TTC549 (cell line): ENCODE results near the gene NCKAP5.

Experiments used
- FAIRE-seq: peaks from 2 replicates; lab custom pipeline; 2012; peaks lifted over from hg19 to GRCh38; lab: Jason Lieb, UNC

The NCKAP5 gene

GRCh38 chr2:133378928-133379549, 189.2 kb downstream of the NCKAP5 start:
- no peak for FAIRE-seq

DNA sequence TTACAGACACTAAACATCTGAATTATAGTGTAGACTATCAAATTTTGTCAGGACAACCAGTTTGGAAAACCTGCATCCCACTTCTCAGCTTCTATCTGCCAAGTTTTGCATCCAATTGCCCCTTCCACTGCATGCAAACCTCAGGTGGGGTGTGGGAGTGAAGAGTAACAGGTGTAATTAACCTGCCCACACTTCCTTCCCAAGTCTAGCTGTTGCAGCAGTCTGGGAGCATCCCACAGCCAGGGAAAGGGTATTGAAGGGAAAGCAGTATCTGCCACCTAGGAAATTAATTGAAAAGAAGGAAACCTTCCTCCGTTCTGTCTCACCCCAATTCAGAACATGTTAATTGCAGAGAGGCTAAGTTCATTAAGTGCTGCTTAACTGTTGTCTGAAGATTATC, 189.9 kb downstream of the NCKAP5 start:
- FAIRE-seq: no peak

DNA sequence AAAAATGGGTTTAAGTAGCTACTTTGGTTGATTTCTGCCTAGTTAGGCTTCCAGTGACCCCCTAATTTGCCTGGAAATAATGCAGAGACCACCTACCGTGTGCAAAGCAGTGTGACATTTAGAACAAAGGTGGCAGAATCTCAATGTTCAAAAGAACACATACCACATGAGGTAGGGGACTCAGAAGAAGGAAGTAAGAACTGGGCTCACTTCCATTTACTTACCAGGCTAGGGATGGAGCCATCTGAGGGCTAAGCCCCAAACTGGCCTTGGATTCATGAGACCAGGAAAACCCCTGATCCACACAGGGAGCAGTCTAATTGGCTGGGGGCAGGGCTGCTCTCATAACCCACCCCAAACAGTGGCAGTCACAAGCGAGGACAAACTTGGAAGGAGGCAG, 190.7 kb downstream of the NCKAP5 start:
- FAIRE-seq: no peak

DNA sequence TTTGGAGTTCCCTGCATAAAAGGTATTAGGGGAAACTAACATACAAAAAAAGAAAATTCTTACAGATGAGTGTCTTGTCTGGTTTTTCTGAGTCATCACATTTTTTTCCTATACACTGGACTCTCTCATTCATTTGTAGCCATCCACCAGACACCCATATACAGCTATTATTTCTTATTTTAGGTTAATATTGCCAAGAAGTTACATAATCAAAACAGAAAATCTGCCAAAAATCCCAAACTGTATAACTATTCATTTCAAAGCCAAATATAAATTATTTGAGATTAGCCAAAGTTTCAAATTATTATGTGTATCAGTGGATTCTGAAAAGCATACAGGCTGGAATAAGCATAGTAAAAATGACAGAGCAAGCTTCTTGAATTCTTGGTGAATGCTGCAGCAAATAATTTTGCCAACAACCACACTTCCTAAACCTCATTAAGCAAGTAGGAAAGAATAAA, 191.2 kb downstream of the NCKAP5 start:
- FAIRE-seq: no peak

- FAIRE-seq: no peak
These were observed 193.5 kb downstream of the NCKAP5 start for GRCh38 chr2:133374781-133375180.

GRCh38 chr2:133371286-133371685, 197.0 kb downstream of the NCKAP5 start:
- no peak for FAIRE-seq

DNA sequence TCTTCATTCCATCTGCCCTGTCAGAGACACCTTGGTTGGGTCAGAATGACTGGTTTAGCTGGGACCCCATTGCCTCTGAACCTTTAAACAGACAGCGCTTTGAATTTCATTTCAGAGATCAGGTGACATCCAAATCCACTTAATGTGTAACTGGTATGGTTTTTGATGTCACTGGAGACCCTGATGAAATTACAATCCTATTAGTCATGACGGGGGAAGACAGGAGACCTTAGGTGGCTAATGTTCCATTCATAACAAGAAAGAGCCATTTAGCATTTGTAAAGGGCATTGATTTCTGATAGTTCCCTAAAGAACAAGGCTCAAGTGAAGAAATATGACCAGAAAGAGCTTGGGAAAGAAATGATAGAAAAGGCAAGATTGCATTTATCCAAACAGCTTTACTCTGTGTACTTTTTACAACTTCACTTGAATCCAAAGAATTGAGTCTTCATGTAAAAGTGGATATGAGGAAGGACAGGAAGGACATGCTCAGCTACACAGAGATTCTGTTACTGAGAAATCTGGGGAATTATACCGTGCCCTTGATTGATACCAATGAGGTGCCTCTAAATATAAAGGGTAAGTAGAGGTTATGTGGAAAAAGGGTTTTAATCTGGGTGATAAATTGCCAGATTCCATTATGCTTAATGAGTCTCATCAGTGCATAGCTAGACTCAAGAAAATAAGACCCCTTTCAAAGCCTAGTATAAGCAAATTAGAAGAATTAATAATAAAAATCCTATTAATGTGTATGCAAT, 198.2 kb downstream of the NCKAP5 start:
- no peak for FAIRE-seq

DNA sequence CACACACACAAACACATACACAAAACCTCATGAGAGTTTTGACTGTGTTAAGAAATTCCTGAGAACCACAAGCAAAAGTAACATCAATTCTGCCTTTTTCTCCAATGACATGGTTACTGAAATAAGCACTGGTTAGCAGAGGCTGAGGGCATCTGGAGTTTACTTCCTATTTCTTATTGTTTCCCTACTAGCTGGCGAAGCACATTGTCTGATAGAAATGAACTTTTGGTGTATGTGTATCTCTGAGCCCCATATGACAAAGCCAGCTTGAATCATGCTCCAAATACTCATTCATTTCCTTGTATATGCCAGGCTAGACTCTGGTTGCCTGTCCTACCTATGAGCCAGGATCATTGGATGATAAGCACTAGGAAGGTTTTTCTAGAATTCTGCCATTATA, 203.1 kb downstream of the NCKAP5 start:
- no peak for FAIRE-seq

GRCh38 chr2:133364636-133365035, 203.6 kb downstream of the NCKAP5 start:
- FAIRE-seq: no peak

- no peak for FAIRE-seq
These were observed 204.4 kb downstream of the NCKAP5 start for GRCh38 chr2:133363884-133364283.

DNA sequence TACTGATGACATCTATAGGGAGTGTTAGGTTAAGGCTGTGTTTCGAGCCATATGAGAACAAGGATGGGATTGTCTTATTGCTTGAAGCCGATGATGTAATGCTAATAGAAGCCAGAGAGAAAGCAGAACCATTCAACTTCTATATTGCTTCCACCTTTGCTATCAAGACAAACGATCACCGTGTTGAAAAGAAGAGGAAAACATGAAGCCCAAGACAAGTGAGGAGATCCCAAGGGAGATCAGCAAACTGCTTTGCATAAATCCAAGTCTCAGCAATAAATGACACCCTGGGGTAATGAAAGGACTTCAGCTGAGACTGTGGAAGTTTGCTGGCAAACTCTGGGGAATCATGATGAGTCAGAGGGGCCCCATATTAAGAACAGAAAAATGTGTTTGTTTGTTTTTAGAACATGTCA, 206.2 kb downstream of the NCKAP5 start:
- FAIRE-seq: no peak

GRCh38 chr2:133360882-133361281, 207.4 kb downstream of the NCKAP5 start:
- FAIRE-seq: no peak

GRCh38 chr2:133360190-133360589, 208.1 kb downstream of the NCKAP5 start:
- FAIRE-seq: no peak

- no peak for FAIRE-seq
These were observed 215.5 kb downstream of the NCKAP5 start for GRCh38 chr2:133352719-133353118.

DNA sequence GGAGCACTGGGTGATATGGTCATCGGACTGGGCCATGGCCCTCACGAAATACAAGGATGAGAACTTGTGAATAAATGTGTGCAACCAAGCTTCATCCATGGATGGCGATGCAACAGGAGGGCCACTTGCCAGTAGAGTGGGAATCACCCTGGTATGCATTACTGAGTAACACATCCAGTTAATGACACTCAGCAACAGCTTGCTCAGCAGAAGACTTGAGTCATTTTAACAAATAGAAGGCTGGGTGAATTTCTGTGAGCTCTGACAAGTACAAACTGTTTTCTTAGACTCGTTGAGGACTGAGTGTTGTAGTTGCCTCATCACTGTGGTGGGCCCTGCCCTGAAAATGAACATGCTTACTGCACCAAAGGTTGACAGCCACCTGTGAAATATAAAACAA, 221.6 kb downstream of the NCKAP5 start:
- FAIRE-seq: no peak

DNA sequence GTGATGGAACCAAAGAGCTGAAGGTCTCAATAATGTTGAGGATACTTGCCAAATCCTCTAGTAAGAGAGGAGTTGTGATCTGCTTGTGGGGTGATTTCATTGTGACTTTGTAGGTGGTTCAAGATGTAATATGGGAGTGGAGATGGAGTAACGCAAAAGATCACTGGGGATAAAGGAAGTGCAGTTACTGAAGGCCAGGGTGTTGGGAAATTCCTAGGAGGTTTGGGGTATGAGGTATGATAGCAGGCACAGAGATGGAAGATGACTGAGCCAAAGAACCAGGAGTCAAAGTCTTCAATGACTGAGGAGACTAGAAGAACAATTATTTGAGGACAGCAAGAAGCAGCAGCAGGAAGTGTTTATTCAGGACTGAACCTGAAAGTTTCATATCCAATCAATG, 222.6 kb downstream of the NCKAP5 start:
- no peak for FAIRE-seq

DNA sequence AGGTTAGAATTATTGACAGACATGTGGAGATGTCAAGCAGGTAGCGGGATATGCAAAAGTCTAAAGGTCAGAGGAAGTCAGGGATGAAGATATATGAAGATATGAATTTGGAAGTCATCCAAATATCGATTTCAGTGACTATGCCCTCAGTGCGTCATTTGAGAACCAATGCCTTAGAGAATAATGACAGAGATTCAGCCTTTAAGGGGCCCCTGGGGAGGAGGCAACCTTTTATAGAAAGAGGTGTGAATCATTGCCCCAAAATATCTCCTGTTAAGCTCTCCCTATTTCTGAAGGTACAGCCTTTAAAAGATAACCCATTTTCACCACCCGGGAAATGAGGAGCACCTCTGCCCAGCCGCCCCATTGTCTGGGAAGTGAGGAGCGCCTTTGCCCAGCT, 223.4 kb downstream of the NCKAP5 start:
- no peak for FAIRE-seq

- no peak for FAIRE-seq
These were observed 225.3 kb downstream of the NCKAP5 start for GRCh38 chr2:133343018-133343352.

GRCh38 chr2:133342286-133343017, 225.8 kb downstream of the NCKAP5 start:
- FAIRE-seq: no peak

DNA sequence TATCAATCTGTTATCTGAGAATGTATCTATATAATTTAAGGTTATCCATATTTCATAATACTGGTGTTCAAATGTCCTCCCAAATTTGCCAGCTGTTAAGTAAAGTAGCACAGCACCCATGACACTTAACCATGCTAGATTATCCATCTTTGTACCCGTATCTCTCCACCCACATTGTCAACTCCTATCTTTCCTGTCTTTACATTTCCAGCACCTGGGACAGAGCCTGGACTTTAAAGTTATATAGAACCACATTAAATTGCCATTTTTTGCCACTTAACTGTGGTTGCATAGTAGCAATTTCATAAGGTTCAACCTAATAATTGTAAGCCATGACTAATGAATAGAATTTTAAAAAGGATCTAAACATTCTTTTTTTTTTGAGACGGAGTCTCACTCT, 226.7 kb downstream of the NCKAP5 start:
- FAIRE-seq: no peak

DNA sequence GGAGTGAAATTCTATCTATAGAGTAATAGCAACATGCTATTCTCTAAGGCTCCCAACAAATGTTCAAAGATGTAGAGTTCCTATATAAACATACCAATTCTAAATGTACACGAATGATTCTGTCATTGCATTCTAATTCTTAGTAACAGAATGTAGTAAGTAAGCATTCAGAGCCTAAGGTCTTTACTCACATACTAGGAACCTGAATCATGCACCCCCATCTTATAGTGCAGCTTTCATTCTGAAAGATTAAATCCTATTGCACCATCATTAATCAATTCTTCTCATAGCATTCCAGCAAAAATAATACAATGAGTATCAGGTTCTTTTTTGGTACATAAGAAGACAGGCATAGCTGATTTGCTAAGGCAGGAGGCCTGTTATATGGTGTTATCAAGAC, 230.0 kb downstream of the NCKAP5 start:
- FAIRE-seq: no peak

DNA sequence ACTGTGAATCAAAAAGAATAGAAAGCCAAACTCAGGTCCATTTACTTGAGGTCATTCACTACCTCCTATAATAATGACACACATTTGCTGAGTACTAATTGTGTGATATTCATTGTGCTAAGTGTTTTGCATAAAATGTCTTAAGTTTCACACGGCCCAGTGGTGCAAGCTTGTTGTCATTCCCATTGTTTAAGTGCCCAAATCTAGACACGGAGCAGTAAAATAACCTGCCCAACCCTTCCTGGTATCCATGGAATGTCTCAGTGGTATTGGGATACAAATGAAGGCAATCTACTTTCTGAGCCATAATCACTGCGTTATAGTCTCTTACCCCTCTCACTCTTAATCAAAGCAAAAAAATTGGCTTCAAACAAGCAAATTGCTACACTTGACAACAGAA, 233.3 kb downstream of the NCKAP5 start:
- no peak for FAIRE-seq

DNA sequence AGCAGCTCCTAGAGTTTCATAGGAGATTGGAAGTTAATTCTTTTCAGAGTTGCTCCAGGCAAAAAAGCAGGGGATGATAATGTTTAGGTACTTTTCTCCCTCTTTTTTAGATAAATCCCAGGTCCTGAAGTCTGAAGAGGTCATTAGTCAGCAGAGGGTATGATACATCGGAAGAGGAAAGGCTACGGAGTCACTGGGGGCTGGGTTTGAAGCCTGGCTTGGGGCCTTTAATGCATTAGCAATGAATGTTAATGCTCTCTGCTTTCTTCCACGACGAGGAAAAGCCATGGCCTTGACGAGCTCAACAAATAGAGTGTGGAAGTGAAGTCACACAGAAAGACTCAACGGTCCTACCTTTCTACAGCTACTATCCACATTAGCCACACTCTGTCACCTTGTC, 235.1 kb downstream of the NCKAP5 start:
- no peak for FAIRE-seq

GRCh38 chr2:133331436-133331835, 236.8 kb downstream of the NCKAP5 start:
- no peak for FAIRE-seq
